B cell (primary cell): ENCODE measurements around the gene CD44.

Experiments
- CTCF ChIP-seq: fragments of 200-600 bp; IDR thresholded peaks from one replicate; pipeline ENCODE4 v1.8.0; 2022; ENCODE audit warnings: antibody characterized with exemption, mild to moderate bottlenecking
- EZH2 ChIP-seq: IDR thresholded peaks from 2 replicates; pipeline ENCODE4 v1.6.1; 2012; ENCODE audit warnings: borderline replicate concordance, low read depth, mild to moderate bottlenecking, moderate library complexity, low read length; ENCODE audit not compliant: insufficient read depth, poor library complexity, severe bottlenecking

- TF ChIP-seq CTCF (no peak), EZH2 (no peak)
Observed at GRCh38 chr11:35235498-35235897, 96.5 kb downstream of the CD44 start.
